ENCODE data around the gene IFNAR2.
"Not testable (repeated sequence)": the region's sequence is repeated elsewhere in the genome, so short reads cannot be mapped to it uniquely, and the experiment has no call there.

IFNAR2 gene

DNA sequence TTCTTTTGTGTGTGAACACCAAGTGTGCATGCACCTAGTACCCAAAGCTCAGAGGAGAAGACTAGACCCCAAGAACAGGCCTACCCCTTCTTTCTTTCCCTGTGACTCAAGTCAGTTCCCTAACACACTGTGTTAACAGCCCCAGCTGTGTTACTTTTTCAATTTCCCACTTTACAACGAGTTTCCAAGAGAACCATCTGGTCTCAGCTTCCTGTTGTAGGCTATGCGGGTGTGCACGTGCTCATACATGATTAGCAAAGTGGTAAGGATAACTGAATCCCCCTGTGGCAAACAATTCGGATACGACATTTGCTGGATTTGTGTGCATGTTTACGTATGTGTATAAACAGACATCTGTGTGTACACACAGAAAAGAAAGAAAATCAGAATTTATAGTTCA is 17.9 kb downstream of the IFNAR2 start:
- no peak overlapping the region for H3K9ac ChIP-seq (ENCODE audit: low read length)
- peaks cover 65% of the 10 kb centered on the region for H3K36me3 ChIP-seq (replicated peaks; ENCODE audit: low read depth, low read length)
- no peaks in the 10 kb centered on the region for H3K4me1 ChIP-seq (ENCODE audit: low read length)
- H4K20me1 ChIP-seq (ENCODE audit: insufficient read depth, low read length), result no peaks in the 10 kb centered on the region
- H3K9me3 ChIP-seq (ENCODE audit: insufficient read depth, low read length), result no peaks in the 10 kb centered on the region
- no peaks in the 10 kb centered on the region for H3K79me2 ChIP-seq (ENCODE audit: low read length)
- no peak overlapping the region for H2AFZ ChIP-seq (ENCODE audit: low read depth, low read length)
- TF ChIP-seq, protein P1, sequence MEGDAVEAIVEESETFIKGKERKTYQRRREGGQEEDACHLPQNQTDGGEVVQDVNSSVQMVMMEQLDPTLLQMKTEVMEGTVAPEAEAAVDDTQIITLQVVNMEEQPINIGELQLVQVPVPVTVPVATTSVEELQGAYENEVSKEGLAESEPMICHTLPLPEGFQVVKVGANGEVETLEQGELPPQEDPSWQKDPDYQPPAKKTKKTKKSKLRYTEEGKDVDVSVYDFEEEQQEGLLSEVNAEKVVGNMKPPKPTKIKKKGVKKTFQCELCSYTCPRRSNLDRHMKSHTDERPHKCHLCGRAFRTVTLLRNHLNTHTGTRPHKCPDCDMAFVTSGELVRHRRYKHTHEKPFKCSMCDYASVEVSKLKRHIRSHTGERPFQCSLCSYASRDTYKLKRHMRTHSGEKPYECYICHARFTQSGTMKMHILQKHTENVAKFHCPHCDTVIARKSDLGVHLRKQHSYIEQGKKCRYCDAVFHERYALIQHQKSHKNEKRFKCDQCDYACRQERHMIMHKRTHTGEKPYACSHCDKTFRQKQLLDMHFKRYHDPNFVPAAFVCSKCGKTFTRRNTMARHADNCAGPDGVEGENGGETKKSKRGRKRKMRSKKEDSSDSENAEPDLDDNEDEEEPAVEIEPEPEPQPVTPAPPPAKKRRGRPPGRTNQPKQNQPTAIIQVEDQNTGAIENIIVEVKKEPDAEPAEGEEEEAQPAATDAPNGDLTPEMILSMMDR (IDR thresholded peaks at IDR 0.05; ENCODE audit: low read depth, low read length), result no peak
- no peak for TF ChIP-seq EZH2phosphoT487 (IDR thresholded peaks at IDR 0.05; ENCODE audit: low read depth)
- H3K4me2 ChIP-seq (ENCODE audit: low read length), result no peak overlapping the region
- H3K27ac ChIP-seq (ENCODE audit: low read length), result no peak overlapping the region
- H3K4me3 ChIP-seq (ENCODE audit: low read length), result no peak overlapping the region
- no peaks in the 10 kb centered on the region for H3K27me3 ChIP-seq (ENCODE audit: low read depth, low read length)

DNA sequence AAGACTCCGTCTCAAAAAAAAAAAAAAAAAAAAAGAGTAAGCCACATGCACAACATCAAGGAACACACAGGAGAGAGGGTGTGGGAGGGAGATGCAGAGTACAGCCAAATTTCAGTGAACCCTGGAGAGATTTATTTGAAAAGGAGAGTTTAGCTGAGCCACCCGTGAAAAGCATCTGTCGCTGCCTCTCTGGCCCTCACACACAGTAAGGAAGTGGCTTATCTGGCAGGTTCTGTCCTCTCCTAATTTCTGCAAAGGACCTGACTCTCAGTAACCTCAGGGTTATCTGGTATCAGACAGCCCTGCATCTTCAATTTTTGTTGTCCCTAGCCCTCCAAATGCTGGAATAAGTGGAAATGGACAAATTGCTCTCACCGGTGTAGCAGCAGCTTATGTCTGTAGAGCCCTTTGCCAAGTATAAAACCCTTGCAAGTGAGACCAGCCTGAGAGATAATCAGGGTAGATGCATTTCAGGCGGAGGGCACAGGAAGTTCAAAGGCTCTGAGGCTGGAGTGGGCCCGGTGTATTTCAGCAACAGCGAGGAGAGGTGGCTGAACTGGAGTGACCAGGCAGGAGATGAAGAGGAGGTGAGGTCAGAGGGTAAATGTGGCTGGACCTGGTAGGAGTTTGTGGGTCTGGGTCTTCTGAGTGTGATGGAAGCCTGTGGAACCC is 19.7 kb downstream of the IFNAR2 start:
- H3K9ac ChIP-seq (ENCODE audit: low read length), result no peak overlapping the region
- no peak overlapping the region for H2AFZ ChIP-seq (ENCODE audit: low read depth, low read length)
- H4K20me1 ChIP-seq (ENCODE audit: insufficient read depth, low read length), result no peaks in the 10 kb centered on the region
- H3K27ac ChIP-seq (ENCODE audit: low read length), result no peak overlapping the region
- no peaks in the 10 kb centered on the region for H3K79me2 ChIP-seq (ENCODE audit: low read length)
- no peak overlapping the region for H3K4me3 ChIP-seq (ENCODE audit: low read length)
- H3K9me3 ChIP-seq (ENCODE audit: insufficient read depth, low read length), result no peaks in the 10 kb centered on the region
- peaks cover 68% of the 10 kb centered on the region for H3K36me3 ChIP-seq (replicated peaks; ENCODE audit: low read depth, low read length)
- no peaks in the 10 kb centered on the region for H3K4me1 ChIP-seq (ENCODE audit: low read length)
- TF ChIP-seq, protein P1 (IDR thresholded peaks at IDR 0.05; ENCODE audit: low read depth, low read length), result no peak
- TF ChIP-seq EZH2phosphoT487 (IDR thresholded peaks at IDR 0.05; ENCODE audit: low read depth), result no peak
- H3K4me2 ChIP-seq (ENCODE audit: low read length), result no peak overlapping the region
- H3K27me3 ChIP-seq (ENCODE audit: low read depth, low read length), result no peaks in the 10 kb centered on the region

DNA sequence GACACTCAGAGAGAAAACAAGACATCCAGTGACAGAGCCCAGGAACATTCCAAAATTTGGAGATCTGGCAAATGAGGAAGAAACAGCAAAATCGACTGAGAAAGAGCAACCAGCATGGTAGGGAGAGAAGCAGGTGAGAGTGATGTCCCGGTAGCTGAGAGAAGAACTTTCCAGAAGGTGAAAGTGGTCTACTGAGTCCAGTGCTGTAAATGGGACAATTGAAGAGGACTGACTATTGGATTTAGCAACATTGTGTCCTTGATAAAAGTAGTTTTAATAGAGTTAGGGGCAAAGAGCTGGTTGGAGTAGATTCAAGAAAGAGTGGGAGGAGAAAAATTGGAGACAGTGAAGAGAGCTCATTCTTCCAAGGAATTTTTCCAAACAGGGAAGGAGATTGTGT is 21.4 kb downstream of the IFNAR2 start:
- peaks cover 60% of the 10 kb centered on the region for H3K36me3 ChIP-seq (replicated peaks; ENCODE audit: low read depth, low read length)

DNA sequence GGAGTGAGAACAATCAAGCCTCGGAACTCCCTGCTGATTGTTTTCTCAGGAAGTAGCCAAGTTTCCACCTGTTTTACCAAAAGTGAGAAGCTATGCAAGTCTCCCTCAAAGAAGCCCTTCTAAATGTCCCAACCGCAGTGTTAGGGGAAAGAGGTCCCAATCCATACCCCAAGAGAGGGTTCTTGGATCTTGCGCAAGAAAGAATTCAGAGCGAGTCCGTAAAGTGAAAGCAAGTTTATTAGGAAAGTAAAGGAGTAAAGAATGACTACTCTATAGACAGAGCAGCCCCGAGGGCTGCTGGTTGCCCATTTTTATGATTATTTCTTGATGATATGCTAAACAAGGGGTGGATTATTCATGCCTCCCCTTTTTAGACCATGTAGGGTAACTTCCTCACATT is 23.6 kb downstream of the IFNAR2 start:
- Histone ChIP-seq H3K4me1 (ENCODE audit: low read length) (peaks cover 10% of the 10 kb centered on the region), H3K36me3 (replicated peaks; ENCODE audit: low read depth, low read length) (peaks cover 62% of the 10 kb centered on the region)
- H4K20me1 ChIP-seq (ENCODE audit: insufficient read depth, low read length); H3K27ac ChIP-seq (ENCODE audit: low read length); H2AFZ ChIP-seq (ENCODE audit: low read depth, low read length); H3K4me2 ChIP-seq (ENCODE audit: low read length); H3K9me3 ChIP-seq (ENCODE audit: insufficient read depth, low read length); H3K9ac ChIP-seq (ENCODE audit: low read length); H3K79me2 ChIP-seq (ENCODE audit: low read length); H3K4me3 ChIP-seq (ENCODE audit: low read length); H3K27me3 ChIP-seq (ENCODE audit: low read depth, low read length): not testable (repeated sequence)

More for the DNA sequence above, 21.4 kb downstream of the IFNAR2 start:
- Histone ChIP-seq H3K4me2 (ENCODE audit: low read length) (no peak overlapping the region), H3K9ac (ENCODE audit: low read length) (no peak overlapping the region), H2AFZ (ENCODE audit: low read depth, low read length) (no peak overlapping the region), H3K4me3 (ENCODE audit: low read length) (no peak overlapping the region), H3K4me1 (ENCODE audit: low read length) (peaks cover 10% of the 10 kb centered on the region), H4K20me1 (ENCODE audit: insufficient read depth, low read length) (no peaks in the 10 kb centered on the region), H3K79me2 (ENCODE audit: low read length) (no peaks in the 10 kb centered on the region), H3K27me3 (ENCODE audit: low read depth, low read length) (no peaks in the 10 kb centered on the region), H3K9me3 (ENCODE audit: insufficient read depth, low read length) (no peaks in the 10 kb centered on the region), H3K27ac (ENCODE audit: low read length) (no peak overlapping the region)
- TF ChIP-seq, protein P1 (IDR thresholded peaks at IDR 0.05; ENCODE audit: low read depth, low read length), result no peak
- TF ChIP-seq EZH2phosphoT487 (IDR thresholded peaks at IDR 0.05; ENCODE audit: low read depth), result no peak

Data from OCI-LY3 (cell line).